Colonic mucosa (tissue), 4 donors: ENCODE measurements around the gene NUDCD3. TPM values are rescaled to one million over a fixed set of nuclear protein-coding genes. Genes with fewer than 3 reads are reported as not detected.

Source experiments
- DNase-seq: peaks from one replicate; pipeline ENCODE4 v3.0.0-alpha.2; 2020
- H3K27ac ChIP-seq: fragments of 200-600 bp; one replicate; pipeline ENCODE4 v1.8.0; 2021
- H3K27me3 ChIP-seq: fragments of 200-600 bp; one replicate; pipeline ENCODE4 v1.8.0; 2021
- H3K36me3 ChIP-seq: fragments of 200-600 bp; one replicate; pipeline ENCODE4 v1.8.0; 2021
- H3K4me1 ChIP-seq: fragments of 200-600 bp; one replicate; pipeline ENCODE4 v1.8.0; 2021; ENCODE audit warnings: mild to moderate bottlenecking
- H3K4me3 ChIP-seq: fragments of 200-600 bp; one replicate; pipeline ENCODE4 v1.8.0; 2021
- H3K9ac ChIP-seq, 2 donors: one replicate each; pipeline ENCODE4 v1.7.0; 2013; ENCODE audit warnings: control low read depth in 2 of 2, low read depth in 2 of 2, low read length in 2 of 2
- H3K9me3 ChIP-seq: fragments of 200-600 bp; one replicate; pipeline ENCODE4 v1.8.0; 2021
- intact Hi-C: fragments of 100-400 bp; cut with DNase I; formaldehyde crosslinking; loops from one replicate; pipeline ENCODE4 v1.14.1; 2022
- total RNA-seq, 2 donors: library from RNA; stranded (reverse); fragmentation: NEBNext Ultra II Directional in 1 of 2; extraction: Animal tissue kit (Norgen Biotek cat#: 25700) in 1 of 2; gene quantifications; one replicate each; pipeline ENCODE4 v1.2.1, GENCODE V29; 2021
- TF ChIP-seq, protein P1 (sequence below): fragments of 200-600 bp; IDR thresholded peaks from one replicate; pipeline ENCODE4 v1.8.0; 2022; ENCODE audit warnings: antibody characterized with exemption, mild to moderate bottlenecking
- donor health status: healthy.
- donor health status: DM: no; HTN: no; CAD: no.
- donor health status: DM: no; HTN: no; CAD: no.

NUDCD3 gene
- total RNA-seq, 2 donors from 2014 or later, result 77.7 to 105 TPM

DNA sequence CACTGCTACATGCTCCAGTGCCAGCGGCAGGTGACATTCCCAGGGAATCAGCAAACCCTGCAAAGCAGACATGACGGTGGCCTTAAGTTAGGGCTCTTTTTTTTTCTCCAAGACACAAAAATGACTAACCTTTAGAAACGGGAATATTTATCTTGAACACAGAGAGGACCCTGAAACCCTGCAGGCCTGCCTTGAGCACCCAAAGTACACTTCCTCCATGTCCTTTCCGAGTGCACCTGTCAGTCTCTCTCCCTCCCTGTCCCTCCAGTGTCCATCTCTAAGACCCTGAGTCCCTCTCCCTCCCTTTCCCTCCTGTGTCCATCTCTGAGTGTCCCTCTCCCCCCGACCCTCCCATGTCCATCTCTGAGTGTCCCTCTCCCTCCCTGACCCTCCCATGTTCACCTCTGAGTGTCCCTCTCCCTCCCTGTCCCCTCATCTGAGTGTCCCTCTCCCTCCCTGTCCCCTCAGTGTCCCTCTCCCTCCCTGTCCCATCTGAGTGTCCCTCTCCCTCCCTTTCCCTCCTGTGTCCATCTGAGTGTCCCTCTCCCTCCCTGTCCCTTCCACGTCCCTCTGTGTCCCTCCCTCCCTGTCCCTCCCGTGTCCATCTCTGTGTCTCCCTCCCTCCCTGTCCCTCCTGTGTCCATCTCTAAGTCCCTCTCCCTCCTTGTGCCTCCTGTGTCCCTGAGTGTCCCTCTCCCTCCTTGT is 113.9 kb downstream of the NUDCD3 start:
- H3K36me3 ChIP-seq, result no peaks in the 10 kb centered on the region
- no peaks in the 10 kb centered on the region for H3K4me1 ChIP-seq
- intact Hi-C loops, result no loop called here
- no peak overlapping the region for H3K27ac ChIP-seq
- TF ChIP-seq, protein P1, sequence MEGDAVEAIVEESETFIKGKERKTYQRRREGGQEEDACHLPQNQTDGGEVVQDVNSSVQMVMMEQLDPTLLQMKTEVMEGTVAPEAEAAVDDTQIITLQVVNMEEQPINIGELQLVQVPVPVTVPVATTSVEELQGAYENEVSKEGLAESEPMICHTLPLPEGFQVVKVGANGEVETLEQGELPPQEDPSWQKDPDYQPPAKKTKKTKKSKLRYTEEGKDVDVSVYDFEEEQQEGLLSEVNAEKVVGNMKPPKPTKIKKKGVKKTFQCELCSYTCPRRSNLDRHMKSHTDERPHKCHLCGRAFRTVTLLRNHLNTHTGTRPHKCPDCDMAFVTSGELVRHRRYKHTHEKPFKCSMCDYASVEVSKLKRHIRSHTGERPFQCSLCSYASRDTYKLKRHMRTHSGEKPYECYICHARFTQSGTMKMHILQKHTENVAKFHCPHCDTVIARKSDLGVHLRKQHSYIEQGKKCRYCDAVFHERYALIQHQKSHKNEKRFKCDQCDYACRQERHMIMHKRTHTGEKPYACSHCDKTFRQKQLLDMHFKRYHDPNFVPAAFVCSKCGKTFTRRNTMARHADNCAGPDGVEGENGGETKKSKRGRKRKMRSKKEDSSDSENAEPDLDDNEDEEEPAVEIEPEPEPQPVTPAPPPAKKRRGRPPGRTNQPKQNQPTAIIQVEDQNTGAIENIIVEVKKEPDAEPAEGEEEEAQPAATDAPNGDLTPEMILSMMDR, result no peak
- no peaks in the 10 kb centered on the region for H3K27me3 ChIP-seq
- H3K4me3 ChIP-seq, result no peak overlapping the region
- no peak overlapping the region for H3K9ac ChIP-seq
- no peak for DNase-seq
- no peaks in the 10 kb centered on the region for H3K9me3 ChIP-seq

DNA sequence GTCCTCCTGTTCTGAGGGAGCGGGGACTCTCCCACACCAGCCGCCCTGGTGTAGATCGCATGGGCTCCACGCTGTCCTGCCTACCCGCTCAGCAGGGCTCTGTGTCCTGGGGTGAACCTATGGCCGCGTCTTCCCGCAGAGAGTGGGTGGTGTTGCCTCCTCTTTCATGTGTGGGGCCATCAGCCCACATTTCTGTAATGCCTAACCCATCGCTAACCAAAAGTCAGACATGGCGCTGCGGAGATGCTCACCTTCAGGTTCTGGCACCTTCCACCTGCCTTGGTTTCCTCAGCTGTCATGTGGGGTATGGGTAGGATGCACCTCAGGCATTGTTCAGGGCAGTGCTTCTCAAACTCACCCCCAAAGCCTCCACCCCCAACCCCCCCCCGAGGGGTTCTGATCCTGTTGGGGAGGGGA is 114.5 kb downstream of the NUDCD3 start:
- H3K36me3 ChIP-seq, result no peaks in the 10 kb centered on the region
- H3K27me3 ChIP-seq, result no peaks in the 10 kb centered on the region
- no peak for DNase-seq
- no peak overlapping the region for H3K9ac ChIP-seq
- intact Hi-C loops, result no loop called here
- H3K9me3 ChIP-seq, result no peaks in the 10 kb centered on the region
- no peak overlapping the region for H3K27ac ChIP-seq
- no peaks in the 10 kb centered on the region for H3K4me1 ChIP-seq
- no peak overlapping the region for H3K4me3 ChIP-seq
- TF ChIP-seq, protein P1, result no peak

DNA sequence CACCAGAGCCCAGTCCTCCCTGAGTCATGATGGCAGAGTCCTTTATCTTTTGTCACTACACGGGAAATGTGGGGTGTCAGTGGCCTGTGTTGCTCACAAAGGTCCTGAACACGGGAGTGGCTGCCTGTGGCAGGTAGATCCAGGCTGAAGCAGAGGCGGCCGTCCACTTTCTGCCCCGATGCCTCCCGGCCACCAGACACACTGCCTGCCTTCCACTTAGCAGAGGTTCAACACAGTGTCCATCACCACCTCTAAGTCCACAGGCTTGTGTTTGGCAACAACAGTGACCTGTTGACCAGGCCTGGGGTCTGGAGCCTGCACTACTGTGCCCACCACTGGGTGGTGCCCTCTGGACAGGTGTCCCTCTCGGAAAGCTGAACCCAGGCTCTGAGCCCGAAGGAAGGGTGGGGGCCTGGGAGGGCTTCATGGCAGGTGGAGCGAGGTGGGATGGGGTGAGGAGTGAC is 115.2 kb downstream of the NUDCD3 start:
- no peak for DNase-seq
- Histone ChIP-seq H3K27ac (no peak overlapping the region), H3K9ac (no peak overlapping the region), H3K4me1 (no peaks in the 10 kb centered on the region), H3K27me3 (no peaks in the 10 kb centered on the region), H3K4me3 (no peak overlapping the region), H3K36me3 (no peaks in the 10 kb centered on the region), H3K9me3 (no peaks in the 10 kb centered on the region)
- TF ChIP-seq, protein P1, result no peak
- intact Hi-C loops, result no loop called here

DNA sequence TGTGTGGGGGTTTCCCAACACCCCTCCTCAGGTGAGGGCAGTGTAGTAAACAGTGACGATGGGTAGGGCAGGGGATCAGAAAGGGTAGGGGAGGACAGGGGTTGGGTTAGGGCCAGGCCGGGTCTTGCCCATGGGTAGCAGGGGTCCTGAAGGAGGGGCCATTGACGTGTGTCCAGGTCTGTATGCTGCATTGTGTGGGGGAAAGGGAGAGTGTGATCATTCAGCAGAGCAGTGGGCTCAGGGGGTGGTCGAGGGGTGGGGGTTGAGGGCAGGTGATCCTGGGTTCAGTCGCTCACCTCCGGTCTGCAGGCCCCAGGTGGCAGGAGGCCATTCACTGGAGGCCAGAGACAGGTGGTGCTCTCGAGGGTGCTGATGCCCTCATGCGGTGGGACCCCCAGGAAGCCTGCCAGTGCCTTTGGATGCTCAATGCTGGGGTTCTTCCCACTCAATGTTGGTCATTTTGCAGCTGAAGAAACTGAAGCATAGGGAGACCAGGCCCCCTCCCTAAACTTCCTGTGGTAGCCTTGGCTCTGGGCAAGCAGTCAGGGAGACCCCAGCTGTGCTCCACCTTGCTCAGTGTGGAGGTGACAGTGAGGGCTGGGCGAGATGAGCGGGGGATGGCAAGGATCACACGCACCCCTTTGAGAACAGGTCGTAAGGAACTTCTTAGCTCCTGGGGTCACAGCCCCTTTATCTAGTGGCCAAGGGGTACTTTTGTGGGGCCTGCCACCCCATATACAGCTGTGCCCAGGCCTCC is 116.3 kb downstream of the NUDCD3 start:
- intact Hi-C loops, result no loop called here
- Histone ChIP-seq H3K9me3 (no peaks in the 10 kb centered on the region), H3K27ac (no peak overlapping the region), H3K4me1 (no peaks in the 10 kb centered on the region), H3K9ac (no peak overlapping the region), H3K27me3 (no peaks in the 10 kb centered on the region), H3K4me3 (no peak overlapping the region), H3K36me3 (no peaks in the 10 kb centered on the region)
- TF ChIP-seq, protein P1, result no peak
- no peak for DNase-seq

DNA sequence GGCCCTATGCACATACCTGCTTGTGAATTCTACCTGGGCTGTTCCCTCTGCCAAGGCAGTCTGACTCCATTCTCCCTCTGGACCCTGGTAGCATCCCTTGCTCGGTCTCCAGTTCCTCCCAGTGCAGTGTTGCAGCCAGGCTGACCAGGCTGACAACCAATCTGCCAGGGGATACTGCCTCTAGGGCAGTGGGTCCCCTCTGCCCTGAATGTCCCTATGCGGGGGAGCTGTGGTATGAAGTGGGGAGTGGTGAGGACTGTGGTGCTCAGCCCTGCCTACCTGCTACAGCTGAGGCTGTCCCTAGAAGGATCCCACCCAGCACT is 117.1 kb downstream of the NUDCD3 start:
- Histone ChIP-seq H3K36me3 (no peaks in the 10 kb centered on the region), H3K4me1 (no peaks in the 10 kb centered on the region), H3K9ac (no peak overlapping the region), H3K27me3 (no peaks in the 10 kb centered on the region), H3K9me3 (no peaks in the 10 kb centered on the region), H3K27ac (no peak overlapping the region), H3K4me3 (no peak overlapping the region)
- intact Hi-C loops, result no loop called here
- DNase-seq, result no peak
- TF ChIP-seq, protein P1, result no peak
